Gastrocnemius medialis (tissue), 4 donors: ENCODE results near the gene NBDY.

Experiments
- POLR2A ChIP-seq, 2 donors: fragments of 450-650 bp; IDR thresholded peaks; one replicate each; pipeline ENCODE4 v1.6.1; 2017; ENCODE audit warnings: antibody characterized with exemption in 2 of 2, mild to moderate bottlenecking in 2 of 2, moderate library complexity in 2 of 2
- TF ChIP-seq, protein P1 (sequence below), 5 experiments: fragments of 450-650 bp in 3 of 5; fragments of 200-600 bp in 2 of 5; sonication (generic) in 2 of 5; IDR thresholded peaks in 4 of 5; conservative IDR thresholded peaks in 1 of 5; 1 replicate in 4 of 5; 2 replicates in 1 of 5; pipeline ENCODE4 v1.5.1; 2016 to 2019; ENCODE audit warnings: antibody characterized with exemption in 5 of 5, mild to moderate bottlenecking in 3 of 5, moderate library complexity in 3 of 5

DNA sequence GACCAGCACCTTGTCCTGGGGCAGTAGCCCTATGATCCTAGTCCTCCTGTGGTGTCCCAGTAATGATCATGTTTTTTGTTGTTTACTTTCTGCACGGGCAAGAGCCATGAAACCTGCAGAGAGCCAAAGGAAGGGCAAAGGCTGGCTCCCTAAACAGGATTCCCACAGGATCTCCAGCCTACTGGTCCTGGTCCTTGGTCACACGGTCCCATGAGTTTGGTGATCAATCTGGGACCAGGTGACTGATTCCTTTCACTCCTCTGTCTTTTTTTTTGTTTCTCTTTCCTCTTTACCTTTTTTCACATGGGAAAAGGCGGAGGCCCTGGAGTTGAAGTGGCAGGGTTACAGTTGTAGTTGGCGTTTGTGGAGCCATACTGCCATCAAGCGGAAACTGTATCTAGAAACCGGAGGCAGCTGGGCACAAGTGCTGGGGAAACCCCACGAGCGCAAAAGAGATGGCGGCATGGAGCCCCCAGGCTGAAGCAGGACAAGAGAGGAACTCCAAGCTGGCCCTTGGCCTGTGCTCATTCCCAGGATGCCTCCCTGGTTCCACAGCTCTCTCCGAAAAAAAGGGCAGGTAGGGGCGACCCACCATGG is 34.6 kb downstream of the NBDY start:
- TF ChIP-seq, protein P1, sequence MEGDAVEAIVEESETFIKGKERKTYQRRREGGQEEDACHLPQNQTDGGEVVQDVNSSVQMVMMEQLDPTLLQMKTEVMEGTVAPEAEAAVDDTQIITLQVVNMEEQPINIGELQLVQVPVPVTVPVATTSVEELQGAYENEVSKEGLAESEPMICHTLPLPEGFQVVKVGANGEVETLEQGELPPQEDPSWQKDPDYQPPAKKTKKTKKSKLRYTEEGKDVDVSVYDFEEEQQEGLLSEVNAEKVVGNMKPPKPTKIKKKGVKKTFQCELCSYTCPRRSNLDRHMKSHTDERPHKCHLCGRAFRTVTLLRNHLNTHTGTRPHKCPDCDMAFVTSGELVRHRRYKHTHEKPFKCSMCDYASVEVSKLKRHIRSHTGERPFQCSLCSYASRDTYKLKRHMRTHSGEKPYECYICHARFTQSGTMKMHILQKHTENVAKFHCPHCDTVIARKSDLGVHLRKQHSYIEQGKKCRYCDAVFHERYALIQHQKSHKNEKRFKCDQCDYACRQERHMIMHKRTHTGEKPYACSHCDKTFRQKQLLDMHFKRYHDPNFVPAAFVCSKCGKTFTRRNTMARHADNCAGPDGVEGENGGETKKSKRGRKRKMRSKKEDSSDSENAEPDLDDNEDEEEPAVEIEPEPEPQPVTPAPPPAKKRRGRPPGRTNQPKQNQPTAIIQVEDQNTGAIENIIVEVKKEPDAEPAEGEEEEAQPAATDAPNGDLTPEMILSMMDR (IDR thresholded peaks at IDR 0.05 in 4 of 5, conservative IDR thresholded peaks at IDR 0.05 in 1 of 5), result peak in 4 of 5 experiments; percentile 43 to 73 (median 60)
- TF ChIP-seq POLR2A (IDR thresholded peaks at IDR 0.05), result no peak
